HL-60 (cell line): ENCODE data around the gene CARD19.

Experiments used
- CTCF ChIP-seq: IDR thresholded peaks from one replicate; pipeline ENCODE4 v1.5.1; 2011; ENCODE audit warnings: low read length, control low read depth, inconsistent platforms; ENCODE audit not compliant: insufficient read depth
- POLR2AphosphoS5 ChIP-seq: IDR thresholded peaks from 2 replicates; pipeline ENCODE4 v1.6.1; 2012; ENCODE audit warnings: low read depth
- REST ChIP-seq: IDR thresholded peaks from 2 replicates; pipeline ENCODE4 v1.6.1; 2012; ENCODE audit warnings: low read depth; ENCODE audit not compliant: insufficient replicate concordance
- SPI1 ChIP-seq: IDR thresholded peaks from 2 replicates; pipeline ENCODE4 v1.6.1; 2012; ENCODE audit warnings: low read depth, mild to moderate bottlenecking, borderline replicate concordance

DNA sequence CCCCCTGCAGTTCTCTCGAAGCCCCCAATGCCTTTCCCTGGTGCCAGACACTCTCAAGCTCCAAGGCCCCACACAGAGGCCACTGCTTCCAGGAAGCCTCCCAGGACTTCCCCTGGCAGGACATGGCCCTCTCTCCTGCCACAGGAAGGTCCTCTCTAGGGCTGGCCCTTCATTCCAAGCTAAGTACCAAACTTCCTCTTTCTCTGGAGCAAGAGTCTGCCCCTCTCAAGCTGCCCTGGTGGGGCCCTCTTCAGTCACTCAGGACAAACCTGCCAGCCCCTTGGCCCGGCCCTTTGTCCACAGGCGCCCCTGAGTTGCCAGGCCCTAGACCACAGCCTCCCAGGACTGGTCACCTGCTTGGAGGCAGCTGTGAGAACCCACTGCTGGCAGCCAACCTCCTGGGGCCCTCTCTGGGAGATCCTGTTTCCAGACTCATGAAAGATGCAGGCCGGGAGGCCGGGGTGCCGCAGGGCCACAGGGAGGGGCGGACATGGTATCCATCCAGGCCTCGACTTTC lies 31.4 kb downstream of the CARD19 start:
- TF ChIP-seq CTCF (no peak), REST (no peak), POLR2AphosphoS5 (no peak), SPI1 (peak; percentile 20; the same call in 1 of the 2 replicates)
